Neural crest cell (in vitro differentiated cells): ENCODE measurements around the gene UBTD2. TPM values are rescaled to one million over a fixed set of nuclear protein-coding genes. Genes with fewer than 3 reads are reported as not detected.
A peak's percentile ranks its signal among the peaks of the same experiment; 100 is the strongest.

Source experiments
- DNase-seq: peaks from one replicate; pipeline ENCODE4 v3.0.0; 2021; ENCODE audit warnings: low read depth, mixed read lengths, low spot score
- H3K27ac Mint-ChIP-seq: one replicate; pipeline ENCODE4 v1.8.0; 2021; ENCODE audit warnings: mild to moderate bottlenecking, mixed read lengths; ENCODE audit not compliant: unreplicated experiment
- H3K27me3 Mint-ChIP-seq: 2 replicates; pipeline ENCODE4 v1.8.0; 2021; ENCODE audit warnings: low read depth, mild to moderate bottlenecking, mixed read lengths
- H3K36me3 Mint-ChIP-seq: 2 replicates; pipeline ENCODE4 v1.8.0; 2021; ENCODE audit warnings: low read depth, mild to moderate bottlenecking, mixed read lengths
- H3K4me1 Mint-ChIP-seq: 2 replicates; pipeline ENCODE4 v1.8.0; 2021; ENCODE audit warnings: mixed read lengths
- H3K4me3 Mint-ChIP-seq: one replicate; pipeline ENCODE4 v1.8.0; 2021; ENCODE audit warnings: mild to moderate bottlenecking, mixed read lengths
- H3K9me3 Mint-ChIP-seq: 2 replicates; pipeline ENCODE4 v1.8.0; 2021; ENCODE audit warnings: mixed read lengths
- CTCF ChIP-seq: fragments of 200-600 bp; sonication (generic); conservative IDR thresholded peaks from 2 replicates; pipeline ENCODE4 v1.5.0; 2021; ENCODE audit warnings: antibody characterized with exemption, mild to moderate bottlenecking
- total RNA-seq: library from RNA; stranded (reverse); gene quantifications from 2 replicates; pipeline ENCODE4 v1.2.1, GENCODE V29; 2021

The UBTD2 gene
- total RNA-seq, 1 donor from 2014 or later, result 74.0 TPM

- Mint-ChIP-seq H3K36me3 (peaks cover 53% of the 10 kb centered on the region), H3K27me3 (no peaks in the 10 kb centered on the region), H3K27ac (no peak overlapping the region), H3K4me3 (no peak overlapping the region), H3K4me1 (peaks cover 21% of the 10 kb centered on the region), H3K9me3 (peaks cover 17% of the 10 kb centered on the region)
- DNase-seq, result no peak
- no peak for TF ChIP-seq CTCF
These were observed 31.1 kb downstream of the UBTD2 start for GRCh38 chr5:172252501-172252900.

DNA sequence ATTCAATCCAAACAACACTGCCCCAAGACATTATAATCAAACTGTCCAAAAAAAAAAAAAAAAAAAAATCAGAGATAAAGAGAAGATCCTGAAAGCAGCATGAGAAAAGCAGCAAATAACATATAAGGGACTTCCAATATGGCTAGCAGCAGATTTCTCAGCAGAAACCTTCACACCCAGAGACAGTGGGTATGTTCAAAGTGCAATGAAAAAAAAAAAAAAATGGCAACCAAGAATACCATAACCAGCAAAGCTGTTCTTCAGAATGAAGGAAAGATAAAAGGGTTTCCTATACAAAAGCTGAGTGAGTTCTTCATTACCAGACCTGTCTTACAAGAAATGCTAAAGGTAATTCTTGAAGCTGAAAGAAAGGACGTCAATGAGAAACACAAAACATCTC is 32.1 kb downstream of the UBTD2 start:
- TF ChIP-seq CTCF, result no peak
- no peak overlapping the region for H3K27ac Mint-ChIP-seq
- H3K27me3 Mint-ChIP-seq, result no peaks in the 10 kb centered on the region
- DNase-seq, result no peak
- peaks cover 49% of the 10 kb centered on the region for H3K36me3 Mint-ChIP-seq
- H3K4me1 Mint-ChIP-seq, result peaks cover 27% of the 10 kb centered on the region
- peaks cover 12% of the 10 kb centered on the region for H3K9me3 Mint-ChIP-seq
- H3K4me3 Mint-ChIP-seq, result no peak overlapping the region

GRCh38 chr5:172248637-172249036 is 34.9 kb downstream of the UBTD2 start:
- H3K9me3 Mint-ChIP-seq, result peaks cover 12% of the 10 kb centered on the region
- no peaks in the 10 kb centered on the region for H3K27me3 Mint-ChIP-seq
- peaks cover 35% of the 10 kb centered on the region for H3K36me3 Mint-ChIP-seq
- no peak for TF ChIP-seq CTCF
- H3K4me3 Mint-ChIP-seq, result no peak overlapping the region
- peaks cover 39% of the 10 kb centered on the region for H3K4me1 Mint-ChIP-seq
- no peak overlapping the region for H3K27ac Mint-ChIP-seq
- no peak for DNase-seq

- Mint-ChIP-seq H3K27me3 (no peaks in the 10 kb centered on the region), H3K4me1 (peaks cover 34% of the 10 kb centered on the region), H3K27ac (peak overlapping the region; percentile 35), H3K36me3 (peaks cover 22% of the 10 kb centered on the region), H3K4me3 (no peak overlapping the region), H3K9me3 (peaks cover 5% of the 10 kb centered on the region)
- DNase-seq, result no peak
- TF ChIP-seq CTCF, result no peak
These were observed 37.9 kb downstream of the UBTD2 start for GRCh38 chr5:172245703-172246125.

- no peak overlapping the region for H3K27ac Mint-ChIP-seq
- H3K4me3 Mint-ChIP-seq, result no peak overlapping the region
- no peak for TF ChIP-seq CTCF
- H3K36me3 Mint-ChIP-seq, result peaks cover 19% of the 10 kb centered on the region
- no peaks in the 10 kb centered on the region for H3K27me3 Mint-ChIP-seq
- DNase-seq, result no peak
- H3K4me1 Mint-ChIP-seq, result peaks cover 34% of the 10 kb centered on the region
- peaks cover 5% of the 10 kb centered on the region for H3K9me3 Mint-ChIP-seq
These were observed 38.5 kb downstream of the UBTD2 start for GRCh38 chr5:172245046-172245445.

DNA sequence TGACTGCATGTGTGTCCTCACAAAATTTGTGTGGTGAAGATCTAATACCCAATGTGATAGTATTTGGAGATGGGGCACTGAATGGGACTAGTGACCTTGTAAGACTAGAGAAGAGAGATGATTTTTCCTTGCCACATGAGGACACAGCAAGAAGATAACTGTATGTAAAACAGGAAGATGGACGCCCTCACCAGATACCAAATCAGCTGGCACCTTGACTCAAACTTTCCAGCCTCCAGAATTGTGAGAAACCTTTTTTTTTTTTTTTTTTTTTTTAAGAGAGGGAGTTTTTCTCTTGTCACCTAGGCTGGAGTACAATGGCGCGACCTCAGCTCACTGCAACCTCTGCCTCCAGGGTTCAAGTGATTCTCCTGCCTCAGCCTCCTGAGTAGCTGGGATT is 40.3 kb downstream of the UBTD2 start:
- H3K36me3 Mint-ChIP-seq, result peaks cover 12% of the 10 kb centered on the region
- no peak for TF ChIP-seq CTCF
- peaks cover 28% of the 10 kb centered on the region for H3K4me1 Mint-ChIP-seq
- H3K27me3 Mint-ChIP-seq, result no peaks in the 10 kb centered on the region
- H3K9me3 Mint-ChIP-seq, result peaks cover 5% of the 10 kb centered on the region
- no peak overlapping the region for H3K27ac Mint-ChIP-seq
- no peak for DNase-seq
- no peak overlapping the region for H3K4me3 Mint-ChIP-seq
